Transverse colon (tissue), 4 donors: ENCODE results near the gene SPDYE6. TPM values are rescaled to one million over a fixed set of nuclear protein-coding genes. Genes with fewer than 3 reads are reported as not detected.
A peak's percentile ranks its signal among the peaks of the same experiment; 100 is the strongest.
"Not testable (repeated sequence)": the region's sequence is repeated elsewhere in the genome, so short reads cannot be mapped to it uniquely, and the experiment has no call there.

Experiments
- DNase-seq: peaks from one replicate; pipeline ENCODE4 v3.0.0-alpha.2; 2019
- H3K27ac ChIP-seq, 4 donors: fragments of 200-600 bp; sonication (generic); 2 replicates each; pipeline ENCODE4 v1.5.1; 2016 to 2018; ENCODE audit warnings: inconsistent platforms in 4 of 4
- H3K27me3 ChIP-seq: fragments of 200-600 bp; sonication (generic); 2 replicates; pipeline ENCODE4 v1.5.1; 2017; ENCODE audit warnings: inconsistent platforms
- H3K36me3 ChIP-seq, 4 donors: fragments of 200-600 bp; sonication (generic); 2 replicates each; pipeline ENCODE4 v1.5.1; 2017 to 2019; ENCODE audit warnings: inconsistent platforms in 4 of 4
- H3K4me1 ChIP-seq, 4 donors: fragments of 200-600 bp; sonication (generic); 2 replicates each; pipeline ENCODE4 v1.5.1; 2017 to 2020; ENCODE audit warnings: inconsistent platforms in 4 of 4
- H3K4me3 ChIP-seq, 4 donors: fragments of 200-600 bp; sonication (generic); 1 replicate in 1 of 4; 2 replicates in 3 of 4; pipeline versions ENCODE4 v1.5.1 to v1.6.1; 2017 to 2019; ENCODE audit warnings: inconsistent platforms in 4 of 4
- H3K9me3 ChIP-seq, 2 donors: fragments of 200-600 bp; sonication (generic); 2 replicates each; pipeline ENCODE4 v1.5.1; 2017 to 2019; ENCODE audit warnings: inconsistent platforms in 2 of 2
- EP300 ChIP-seq: sonication (generic); formaldehyde crosslinking; IDR thresholded peaks from one replicate; pipeline ENCODE4 v1.6.1; 2017; ENCODE audit warnings: antibody characterized with exemption, low read depth
- POLR2A ChIP-seq: fragments of 450-650 bp; IDR thresholded peaks from one replicate; pipeline ENCODE4 v1.6.1; 2016; ENCODE audit warnings: antibody characterized with exemption, mild to moderate bottlenecking, moderate library complexity
- POLR2AphosphoS5 ChIP-seq, 3 donors: sonication (generic); formaldehyde crosslinking; IDR thresholded peaks; one replicate each; pipeline ENCODE4 v1.6.1; 2016; ENCODE audit warnings: antibody characterized with exemption in 3 of 3
- WGBS, 2 donors: methylation state at CpG; one replicate each; pipeline ENCODE4 v1.1.5; 2018; ENCODE audit warnings: low coverage in 1 of 2; 5-methylcytosine and 5-hydroxymethylcytosine counted together
- in situ Hi-C, 4 donors: fragments of 200-750 bp; cut with MboI; loops; one replicate each; pipeline versions ENCODE4 v1.15.0 to v1.15.1; 2017; ENCODE audit warnings: low sequenced_read_pairs in 3 of 4, low pct_ligation_motif_present in 1 of 4, low pct_unique_long_range_greater_than_20kb in 1 of 4
- intact Hi-C: fragments of 100-400 bp; cut with DNase I; formaldehyde crosslinking; loops from one replicate; pipeline ENCODE4 v1.15.1; 2023; ENCODE audit warnings: low total_unique reads
- total RNA-seq, 4 donors: library from RNA; depleted of rRNA; stranded (reverse); fragments of >200 nt; gene quantifications; one replicate each; pipeline ENCODE4 v1.1.0, GENCODE V29; 2016
- TF ChIP-seq, protein P1 (sequence below), 5 experiments: fragments of 200-600 bp in 3 of 5; fragments of 450-650 bp in 2 of 5; sonication (generic) in 3 of 5; IDR thresholded peaks; 1 replicate in 2 of 5; 2 replicates in 3 of 5; pipeline ENCODE4 v1.5.1; 2016 to 2017; ENCODE audit warnings: antibody characterized with exemption in 5 of 5, inconsistent platforms in 3 of 5, mild to moderate bottlenecking in 2 of 5, moderate library complexity in 1 of 5

Gene SPDYE6
- total RNA-seq, 4 donors from 2014 or later: not detected

DNA sequence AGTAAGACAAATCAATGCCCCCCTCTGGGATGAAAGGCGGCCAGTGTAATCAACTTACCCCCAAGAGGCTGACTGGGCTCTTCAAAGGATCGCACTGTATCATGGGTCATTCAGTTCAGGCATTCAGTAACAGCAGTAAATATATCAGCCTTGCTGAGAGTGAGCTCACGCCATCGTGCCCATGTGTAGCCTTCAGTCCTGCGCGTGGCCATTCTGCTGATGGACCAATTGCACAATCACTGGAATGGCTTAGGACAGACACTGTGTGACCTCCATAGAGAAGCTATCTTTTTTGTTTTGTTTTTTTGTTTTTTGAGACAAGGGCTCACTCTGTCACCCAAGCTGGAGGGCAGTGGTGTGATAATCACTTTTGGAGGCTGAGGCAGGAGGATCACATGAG, 30.8 kb upstream of the SPDYE6 start:
- in situ Hi-C loops: loop anchor here in 1 of 4 donors (25.0 kb wide), 1 partner anchor 850 kb away; no protein-coding TSS in a partner anchor
- H3K27ac ChIP-seq: no peak overlapping the region
- no peak for TF ChIP-seq EP300
- no peak for TF ChIP-seq POLR2AphosphoS5 (IDR thresholded peaks at IDR 0.05)
- no peaks in the 10 kb centered on the region for H3K9me3 ChIP-seq
- no peak for DNase-seq
- no peak overlapping the region for H3K4me3 ChIP-seq
- intact Hi-C loops: no loop called here
- 96% methylated on average over 6 of the region's 6 CpGs; no CpG with 5 or more reads in 1 of the 2 donors for WGBS, 2 donors
- no peaks in the 10 kb centered on the region for H3K4me1 ChIP-seq
- no peaks in the 10 kb centered on the region for H3K27me3 ChIP-seq
- H3K36me3 ChIP-seq: no peaks in the 10 kb centered on the region

DNA sequence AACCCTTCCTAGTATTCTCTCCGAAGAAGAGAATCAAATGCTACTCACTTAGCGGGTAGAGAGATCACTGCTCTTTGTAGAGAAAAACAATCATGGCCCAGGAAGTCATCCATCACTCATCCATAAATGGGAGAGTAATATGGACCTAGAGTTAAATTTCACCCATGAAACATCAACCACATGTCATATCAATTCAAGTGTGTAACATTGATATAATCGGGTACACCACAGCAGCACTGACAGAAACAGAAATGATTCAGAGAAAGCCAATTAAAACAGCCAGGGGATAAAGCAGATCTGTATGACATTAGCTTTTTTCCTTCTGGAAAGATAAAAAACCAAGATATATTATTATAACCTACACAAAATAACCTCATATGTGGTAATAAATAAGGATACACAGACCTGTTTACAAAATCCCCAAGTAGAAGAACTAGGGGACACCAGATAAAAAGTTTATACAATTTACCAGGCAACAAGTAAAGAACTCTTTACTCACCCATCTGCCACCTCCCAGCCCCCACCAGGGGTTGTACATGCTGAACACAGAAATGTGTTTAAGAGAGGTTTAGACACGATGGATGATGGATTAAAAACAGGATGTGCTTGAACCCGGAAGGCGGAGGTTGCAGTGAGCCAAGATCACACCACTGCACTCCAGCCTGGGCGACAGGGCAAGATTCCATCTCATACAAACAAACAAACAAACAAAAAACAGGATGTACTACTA, 25.6 kb upstream of the SPDYE6 start:
- H3K27me3 ChIP-seq, DNase-seq, intact Hi-C loops, H3K27ac ChIP-seq, H3K9me3 ChIP-seq, H3K4me1 ChIP-seq, H3K4me3 ChIP-seq: not testable (repeated sequence)
- in situ Hi-C loops: loop anchor here in 1 of 4 donors (25.0 kb wide), 1 partner anchor 845 kb away; no protein-coding TSS in a partner anchor
- H3K36me3 ChIP-seq: peaks cover 0 to 15% (median 7%) of the 10 kb centered on the region in 4 donors
- WGBS, 2 donors: 86 to 87% methylated on average over 2 to 7 of the region's 7 CpGs

DNA sequence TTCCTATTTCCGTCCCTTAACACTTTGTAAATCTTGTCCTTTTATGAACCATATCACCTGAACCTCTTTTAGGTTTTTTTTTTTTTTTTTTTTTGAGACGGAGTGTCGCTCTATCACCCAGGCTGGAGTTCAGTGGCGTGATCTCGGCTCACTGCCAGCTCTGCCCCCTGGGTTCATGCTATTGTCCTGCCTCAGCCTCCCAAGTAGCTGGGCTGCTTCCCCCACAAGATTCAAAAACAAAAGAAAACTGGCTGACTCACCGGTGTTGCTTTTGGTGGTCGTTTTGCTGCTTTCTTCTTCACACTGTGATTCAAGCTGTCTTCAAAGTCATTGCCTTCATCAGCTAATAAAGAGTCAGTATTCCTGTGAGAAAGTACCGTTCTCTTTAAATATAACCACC, 24.6 kb upstream of the SPDYE6 start:
- in situ Hi-C loops: loop anchor here in 1 of 4 donors (25.0 kb wide), 1 partner anchor 844 kb away; no protein-coding TSS in a partner anchor
- peaks cover 0 to 18% (median 7%) of the 10 kb centered on the region in 4 donors for H3K36me3 ChIP-seq
- H3K9me3 ChIP-seq, H3K4me3 ChIP-seq, H3K27me3 ChIP-seq, H3K27ac ChIP-seq, H3K4me1 ChIP-seq, intact Hi-C loops, DNase-seq: not testable (repeated sequence)
- 92 to 100% methylated on average over 5 to 8 of the region's 8 CpGs for WGBS, 2 donors

DNA sequence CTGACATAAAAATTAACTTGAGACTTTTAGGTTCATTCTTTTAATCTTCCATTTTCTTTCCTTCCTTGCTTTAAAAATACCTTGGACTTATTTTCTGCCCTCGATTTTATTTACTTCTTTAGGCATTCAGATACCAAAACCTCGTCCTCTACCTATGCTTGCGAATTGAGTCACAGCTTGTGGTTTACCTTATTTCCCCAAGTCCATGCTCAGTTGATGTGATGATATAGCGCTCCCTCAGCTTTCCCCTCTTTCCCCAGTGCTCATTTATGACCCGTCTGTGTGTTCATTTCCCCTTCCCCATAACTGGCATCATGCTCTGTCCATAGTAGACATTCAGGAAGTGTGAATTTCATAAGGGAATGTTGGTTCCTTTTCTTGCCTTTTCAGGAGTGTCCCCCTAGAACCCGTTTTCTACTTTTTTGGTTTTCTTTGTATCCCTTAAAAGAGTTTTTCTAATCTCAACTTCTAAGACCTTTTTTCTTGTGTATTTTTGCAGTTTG, 20.8 kb upstream of the SPDYE6 start:
- 78 to 85% methylated on average over 4 to 6 of the region's 6 CpGs for WGBS, 2 donors
- no peaks in the 10 kb centered on the region for H3K9me3 ChIP-seq
- in situ Hi-C loops: loop anchor here in 1 of 4 donors (25.0 kb wide), 1 partner anchor 840 kb away; no protein-coding TSS in a partner anchor

DNA sequence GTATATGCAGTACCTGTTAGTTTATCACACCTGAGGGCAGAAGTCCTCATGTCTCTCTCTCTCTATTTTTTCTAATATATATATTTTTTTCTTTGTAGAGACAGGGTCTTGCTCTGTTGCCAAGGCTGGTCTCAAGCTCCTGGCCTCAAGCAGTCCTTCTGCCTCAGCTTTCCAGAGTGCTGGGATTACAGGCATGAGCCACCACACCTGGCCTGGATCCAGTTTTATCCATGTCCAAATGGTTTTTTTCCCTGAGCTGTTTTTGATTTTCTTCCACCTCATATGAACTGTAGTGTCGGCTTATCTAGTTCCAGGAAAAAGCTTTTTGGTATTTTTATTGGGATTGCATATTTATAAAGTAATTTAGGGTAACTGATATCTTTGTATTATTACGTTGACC, 16.6 kb upstream of the SPDYE6 start:
- WGBS, 2 donors: 87 to 92% methylated on average over 2 of the region's 2 CpGs
- H3K4me3 ChIP-seq, DNase-seq: not testable (repeated sequence)

More for the DNA sequence above, 20.8 kb upstream of the SPDYE6 start:
- intact Hi-C loops: no loop called here
- DNase-seq: no peak
- no peak overlapping the region for H3K4me3 ChIP-seq
- H3K36me3 ChIP-seq: peaks cover 0 to 18% (median 9%) of the 10 kb centered on the region in 4 donors
- TF ChIP-seq POLR2AphosphoS5 (IDR thresholded peaks at IDR 0.05) (no peak), EP300 (no peak), POLR2A (no peak)
- TF ChIP-seq, protein P1, sequence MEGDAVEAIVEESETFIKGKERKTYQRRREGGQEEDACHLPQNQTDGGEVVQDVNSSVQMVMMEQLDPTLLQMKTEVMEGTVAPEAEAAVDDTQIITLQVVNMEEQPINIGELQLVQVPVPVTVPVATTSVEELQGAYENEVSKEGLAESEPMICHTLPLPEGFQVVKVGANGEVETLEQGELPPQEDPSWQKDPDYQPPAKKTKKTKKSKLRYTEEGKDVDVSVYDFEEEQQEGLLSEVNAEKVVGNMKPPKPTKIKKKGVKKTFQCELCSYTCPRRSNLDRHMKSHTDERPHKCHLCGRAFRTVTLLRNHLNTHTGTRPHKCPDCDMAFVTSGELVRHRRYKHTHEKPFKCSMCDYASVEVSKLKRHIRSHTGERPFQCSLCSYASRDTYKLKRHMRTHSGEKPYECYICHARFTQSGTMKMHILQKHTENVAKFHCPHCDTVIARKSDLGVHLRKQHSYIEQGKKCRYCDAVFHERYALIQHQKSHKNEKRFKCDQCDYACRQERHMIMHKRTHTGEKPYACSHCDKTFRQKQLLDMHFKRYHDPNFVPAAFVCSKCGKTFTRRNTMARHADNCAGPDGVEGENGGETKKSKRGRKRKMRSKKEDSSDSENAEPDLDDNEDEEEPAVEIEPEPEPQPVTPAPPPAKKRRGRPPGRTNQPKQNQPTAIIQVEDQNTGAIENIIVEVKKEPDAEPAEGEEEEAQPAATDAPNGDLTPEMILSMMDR (IDR thresholded peaks at IDR 0.05): no peak
- H3K4me1 ChIP-seq: no peaks in the 10 kb centered on the region
- H3K27me3 ChIP-seq: no peaks in the 10 kb centered on the region
- H3K27ac ChIP-seq: no peak overlapping the region

DNA sequence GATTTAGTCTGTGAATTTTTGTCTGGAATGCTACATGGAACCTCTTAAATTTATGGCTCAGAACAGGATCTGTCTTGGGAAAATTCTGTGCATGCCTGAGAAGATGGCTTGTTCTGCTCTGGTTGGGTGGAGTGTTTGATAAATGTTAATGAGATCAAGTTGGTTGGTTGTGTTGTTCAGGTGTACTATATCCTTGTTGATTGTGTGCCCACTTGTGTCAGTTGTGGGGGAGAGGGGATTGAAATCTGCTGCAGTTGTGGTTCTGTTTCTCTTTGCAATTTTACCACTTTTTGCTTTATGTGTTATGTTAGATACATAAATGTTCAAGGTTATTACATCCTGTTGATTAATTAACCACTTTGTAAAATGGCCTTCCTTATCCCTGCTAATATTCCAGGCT, 13.8 kb upstream of the SPDYE6 start:
- in situ Hi-C loops, H3K9me3 ChIP-seq, H3K27ac ChIP-seq, H3K4me3 ChIP-seq, H3K4me1 ChIP-seq, DNase-seq, H3K36me3 ChIP-seq, H3K27me3 ChIP-seq, intact Hi-C loops: not testable (repeated sequence)

More for the DNA sequence above, 16.6 kb upstream of the SPDYE6 start:
- in situ Hi-C loops, intact Hi-C loops, H3K27me3 ChIP-seq, H3K4me1 ChIP-seq, H3K27ac ChIP-seq, H3K9me3 ChIP-seq, H3K36me3 ChIP-seq: not testable (repeated sequence)

DNA sequence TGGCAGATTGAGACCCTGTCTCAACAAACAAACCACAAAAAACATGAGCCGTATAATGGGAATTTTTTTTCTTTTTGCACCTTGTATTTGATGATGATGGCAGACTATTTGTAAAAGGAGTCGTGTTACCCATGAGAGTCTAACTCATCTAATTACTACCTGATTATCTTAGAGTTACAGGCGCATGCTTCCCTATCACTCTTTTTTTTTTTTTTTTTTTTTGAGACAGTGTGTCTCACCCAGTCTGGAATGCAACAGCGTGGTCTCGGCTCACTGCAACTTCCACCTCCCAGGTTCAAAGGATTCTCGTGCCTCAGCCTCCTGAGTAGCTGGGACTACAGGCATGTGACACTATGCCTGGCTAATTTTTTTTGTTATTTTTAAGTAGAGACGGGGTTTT, 9.1 kb upstream of the SPDYE6 start:
- in situ Hi-C loops, H3K4me1 ChIP-seq, DNase-seq, H3K36me3 ChIP-seq, intact Hi-C loops, H3K27ac ChIP-seq, H3K9me3 ChIP-seq, H3K27me3 ChIP-seq, H3K4me3 ChIP-seq: not testable (repeated sequence)
- 63 to 76% methylated on average over 3 to 7 of the region's 7 CpGs for WGBS, 2 donors

DNA sequence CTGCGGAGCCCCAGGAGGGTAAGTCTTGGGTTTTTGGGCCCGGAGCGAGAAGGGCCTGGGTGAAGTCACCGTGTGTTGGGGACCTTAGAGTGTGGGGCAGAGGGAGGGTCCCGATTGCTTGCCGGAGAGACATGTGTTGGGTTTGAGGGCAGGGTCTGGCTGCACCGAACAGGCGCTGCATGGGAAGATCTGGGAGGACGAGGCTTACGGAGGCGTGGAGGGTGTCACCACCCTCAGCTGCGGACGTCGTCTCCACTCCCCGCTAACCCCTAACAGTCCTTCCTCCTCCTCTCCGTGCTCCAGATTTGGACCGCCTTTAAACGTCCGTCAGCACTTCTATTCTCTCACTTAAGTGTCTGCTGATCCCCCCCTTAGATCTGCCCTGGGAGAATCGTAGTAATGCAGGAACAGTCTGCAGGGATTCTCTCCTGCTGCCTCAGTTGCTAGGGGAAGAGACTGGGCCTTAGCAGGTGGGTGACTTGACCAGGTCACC, 8.2 kb upstream of the SPDYE6 start:
- 1% methylated on average over 20 of the region's 20 CpGs; no CpG with 5 or more reads in 1 of the 2 donors for WGBS, 2 donors
- H3K27me3 ChIP-seq, H3K36me3 ChIP-seq, in situ Hi-C loops, intact Hi-C loops, H3K9me3 ChIP-seq, H3K4me1 ChIP-seq: not testable (repeated sequence)
- peak overlapping the region; percentile 93 to 96 (median 96) for H3K27ac ChIP-seq
- DNase-seq: peak; percentile 12
- H3K4me3 ChIP-seq: peak overlapping the region; percentile 88 to 98 (median 94)
